WERI-Rb-1 (cell line): Measurements from ENCODE around the gene SETD6.

Source experiments
- DNase-seq: peaks from one replicate; pipeline ENCODE4 v3.0.0-alpha.2; 2020
- H3K27ac ChIP-seq: fragments of 250-450 bp; sonication (Bioruptor Pico); 2 replicates; pipeline ENCODE4 v1.5.1; 2020; ENCODE audit warnings: mild to moderate bottlenecking, moderate library complexity
- H3K27me3 ChIP-seq: fragments of 250-450 bp; sonication (Bioruptor Pico); 2 replicates; pipeline ENCODE4 v1.5.1; 2021; ENCODE audit warnings: mild to moderate bottlenecking, low read depth, moderate library complexity; ENCODE audit not compliant: insufficient read depth, severe bottlenecking
- H3K36me3 ChIP-seq: fragments of 250-450 bp; sonication (Bioruptor Pico); 2 replicates; pipeline ENCODE4 v1.5.1; 2020; ENCODE audit warnings: mild to moderate bottlenecking, moderate library complexity
- H3K4me3 ChIP-seq: 2 replicates; pipeline ENCODE4 v1.5.1; 2011; ENCODE audit warnings: low read depth, mild to moderate bottlenecking, control low read depth, low read length
- H3K9me3 ChIP-seq: fragments of 250-450 bp; sonication (Bioruptor Pico); 2 replicates; pipeline ENCODE4 v1.5.1; 2021; ENCODE audit warnings: mild to moderate bottlenecking, moderate library complexity; ENCODE audit not compliant: severe bottlenecking
- CTCF ChIP-seq: IDR thresholded peaks from 2 replicates; pipeline ENCODE4 v1.5.1; 2011; ENCODE audit warnings: low read depth, mild to moderate bottlenecking, control low read depth, inconsistent platforms, low read length

SETD6 gene

GRCh38 chr16:58472266-58472665 lies 43.1 kb upstream of the SETD6 start:
- H3K27me3 ChIP-seq = no peaks in the 10 kb centered on the region
- no peaks in the 10 kb centered on the region for H3K9me3 ChIP-seq
- DNase-seq = no peak
- no peak for TF ChIP-seq CTCF
- H3K4me3 ChIP-seq = no peak overlapping the region
- H3K36me3 ChIP-seq = no peaks in the 10 kb centered on the region
- H3K27ac ChIP-seq = no peak overlapping the region

GRCh38 chr16:58472827-58473226 lies 42.5 kb upstream of the SETD6 start:
- H3K9me3 ChIP-seq = no peaks in the 10 kb centered on the region
- TF ChIP-seq CTCF = no peak
- no peak overlapping the region for H3K4me3 ChIP-seq
- no peaks in the 10 kb centered on the region for H3K36me3 ChIP-seq
- H3K27me3 ChIP-seq = no peaks in the 10 kb centered on the region
- no peak overlapping the region for H3K27ac ChIP-seq
- DNase-seq = no peak

- TF ChIP-seq CTCF = no peak
- Histone ChIP-seq H3K4me3 (no peak overlapping the region), H3K27me3 (no peaks in the 10 kb centered on the region), H3K36me3 (no peaks in the 10 kb centered on the region), H3K27ac (no peak overlapping the region), H3K9me3 (no peaks in the 10 kb centered on the region)
- no peak for DNase-seq
Observed at GRCh38 chr16:58474296-58474695, 41.0 kb upstream of the SETD6 start.

- no peaks in the 10 kb centered on the region for H3K27me3 ChIP-seq
- TF ChIP-seq CTCF = no peak
- H3K36me3 ChIP-seq = no peaks in the 10 kb centered on the region
- no peak overlapping the region for H3K27ac ChIP-seq
- H3K9me3 ChIP-seq = no peaks in the 10 kb centered on the region
- DNase-seq = no peak
- H3K4me3 ChIP-seq = no peak overlapping the region
Observed at GRCh38 chr16:58475091-58475619, 40.2 kb upstream of the SETD6 start.

- TF ChIP-seq CTCF = no peak
- Histone ChIP-seq H3K9me3 (no peaks in the 10 kb centered on the region), H3K27me3 (no peaks in the 10 kb centered on the region), H3K36me3 (no peaks in the 10 kb centered on the region), H3K4me3 (no peak overlapping the region), H3K27ac (no peak overlapping the region)
- DNase-seq = no peak
Observed at GRCh38 chr16:58476791-58477190, 38.5 kb upstream of the SETD6 start.

- no peak for TF ChIP-seq CTCF
- H3K36me3 ChIP-seq = no peaks in the 10 kb centered on the region
- DNase-seq = no peak
- no peak overlapping the region for H3K4me3 ChIP-seq
- no peaks in the 10 kb centered on the region for H3K27me3 ChIP-seq
- H3K9me3 ChIP-seq = no peaks in the 10 kb centered on the region
- no peak overlapping the region for H3K27ac ChIP-seq
Observed at GRCh38 chr16:58478427-58478826, 36.9 kb upstream of the SETD6 start.
